ENCODE results near the gene ARHGAP10. TPM values are rescaled to one million over a fixed set of nuclear protein-coding genes. Genes with fewer than 3 reads are reported as not detected.

ARHGAP10 gene
- 16.2 to 17.2 TPM (median 16.3 TPM) in 5 replicates for total RNA-seq (2022; extraction: Qiagen RNA extraction; ENCODE audit: low read depth)

DNA sequence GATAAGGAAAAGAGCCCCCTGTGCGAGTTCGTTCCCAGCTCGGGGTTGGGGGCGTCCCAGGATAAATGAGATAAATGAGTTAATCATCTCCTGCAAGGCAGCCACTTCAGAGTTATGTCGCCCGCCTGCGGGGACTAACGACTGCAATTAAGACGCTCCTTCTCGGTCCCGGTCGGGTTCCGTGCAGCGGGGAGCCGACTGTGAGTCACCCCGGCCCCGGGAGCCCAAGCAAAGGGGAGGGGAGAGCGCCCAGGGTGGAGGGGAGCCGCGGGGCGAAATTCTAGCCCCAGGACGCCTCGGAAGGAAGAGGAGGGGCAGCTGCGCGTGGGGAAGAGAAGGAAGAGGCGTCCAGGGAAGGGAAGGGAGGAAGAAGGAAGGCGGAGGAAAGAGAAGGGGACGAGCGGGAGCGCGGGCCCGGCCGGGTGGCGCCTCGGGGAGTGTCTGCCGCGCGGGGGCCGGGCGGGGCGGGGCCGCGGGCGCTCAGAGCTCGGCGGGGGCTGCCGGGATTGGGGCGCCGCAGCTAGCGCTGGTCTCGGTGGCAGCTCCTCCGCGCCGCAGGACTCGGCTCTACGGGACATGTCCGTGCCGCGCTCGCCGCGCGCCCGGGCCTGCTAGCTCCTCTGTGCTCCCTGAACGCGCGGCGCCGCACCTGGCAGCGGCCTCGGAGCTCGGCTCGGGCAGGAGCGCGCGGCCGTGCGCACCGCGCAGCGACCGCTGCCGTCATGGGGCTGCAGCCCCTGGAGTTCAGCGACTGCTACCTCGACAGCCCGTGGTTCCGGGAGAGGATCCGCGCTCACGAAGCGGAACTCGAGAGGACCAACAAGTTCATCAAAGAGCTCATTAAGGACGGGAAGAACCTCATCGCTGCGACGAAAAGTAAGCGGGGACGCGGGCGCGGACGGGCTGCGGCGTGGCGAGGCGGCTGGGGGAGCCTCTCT is at the start of gene ARHGAP10:
ARHGAP10 (plus strand) TSS at position 509 of the 938 bp plus-strand sequence; CDS start at position 723, 214 bp downstream.

GRCh38 chr4:147683717-147684700 is 47.9 kb upstream of the ARHGAP10 start, which contains the start of gene PRMT9:
Gene PRMT9 (minus strand): TSS chr4:147684163. CDS start chr4:147683987, 176 bp downstream.

Other genes with a start within 250 kb of the ARHGAP10 start
- 19.5 to 24.9 TPM (median 21.4 TPM) in 5 replicates for gene TMEM184C, start 114.7 kb upstream of the ARHGAP10 start, total RNA-seq (2022; extraction: Qiagen RNA extraction; ENCODE audit: low read depth)
- 3.4 to 4.0 TPM (median 3.5 TPM) in 5 replicates for gene PRMT9, start 47.9 kb upstream of the ARHGAP10 start, total RNA-seq (2022; extraction: Qiagen RNA extraction; ENCODE audit: low read depth)

Measured in A549 treated with CpdA at 1 μM for 4 hours (cell line).